ENCODE results near the gene MSX2. TPM values are rescaled to one million over a fixed set of nuclear protein-coding genes. Genes with fewer than 3 reads are reported as not detected.

MSX2 gene
- polyA plus RNA-seq, 1 of the 3 experiments (the other 2 are of a cell fraction): 5.8 TPM

- TF ChIP-seq SMC3 (IDR thresholded peaks at IDR 0.05; ENCODE audit: low read depth, low read length): no peak
Measured at GRCh38 chr5:174727794-174728680, 3.7 kb downstream of the MSX2 start (continued).

- H4K20me1 ChIP-seq (ENCODE audit: insufficient read depth): no peaks in the 10 kb centered on the region
- WGBS (ENCODE audit: low lambda C conversion rate): 92% methylated on average over 18 of the region's 18 CpGs
- no peaks in the 10 kb centered on the region for H3K9me3 ChIP-seq
- H3K4me3 ChIP-seq (ENCODE audit: low read depth in 2 of 2, low read length in 1 of 2): no peak overlapping the region
- no peak for DNase-seq
- no peak overlapping the region for H3K27ac ChIP-seq (ENCODE audit: low read depth in 2 of 2, low read length in 1 of 2)
- ChIA-PET CTCF (interaction anchor here (4.8 kb wide), 1 partner anchor 309 kb away, joined by 38 read pairs; no protein-coding TSS in a partner anchor), POLR2A (no interaction called here)
- peaks cover 0 to 8% of the 10 kb centered on the region in 2 experiments for H3K36me3 ChIP-seq (replicated peaks in 1 of 2; ENCODE audit: control insufficient read depth in 1 of 2, insufficient read depth in 2 of 2, low read length in 1 of 2)
- no peak overlapping the region for H2AFZ ChIP-seq (ENCODE audit: low read depth)
- TF ChIP-seq EZH2phosphoT487 (IDR thresholded peaks at IDR 0.05; ENCODE audit: borderline replicate concordance, low read depth): no peak
- no peak for TF ChIP-seq USF1 (IDR thresholded peaks at IDR 0.05; ENCODE audit: borderline replicate concordance, low read depth)
- H3K9me2 ChIP-seq: no peaks in the 10 kb centered on the region
- peaks cover 3% of the 10 kb centered on the region; the same call in 1 of the 2 replicates for H3K79me2 ChIP-seq (ENCODE audit: insufficient read depth)
- no peaks in the 10 kb centered on the region for H3K27me3 ChIP-seq (ENCODE audit: insufficient read depth)
- no peak overlapping the region for H3K9ac ChIP-seq
- no peak overlapping the region for H3K4me2 ChIP-seq
- no peaks in the 10 kb centered on the region for H3F3A ChIP-seq (replicated peaks; ENCODE audit: insufficient read depth)
- H3K4me1 ChIP-seq (ENCODE audit: control insufficient read depth in 1 of 2, insufficient read depth in 2 of 2, low read depth in 1 of 2, low read length in 1 of 2): peaks cover 0 to 16% of the 10 kb centered on the region in 2 experiments; a peak in 2 of 4 replicates
Measured at GRCh38 chr5:174729075-174729680, 4.8 kb downstream of the MSX2 start.

GRCh38 chr5:174731214-174732035 lies 7.0 kb downstream of the MSX2 start:
- H3K4me2 ChIP-seq: no peak overlapping the region
- H3K4me3 ChIP-seq (ENCODE audit: low read depth in 2 of 2, low read length in 1 of 2): no peak overlapping the region
- peaks cover 4% of the 10 kb centered on the region for H3K27me3 ChIP-seq (ENCODE audit: insufficient read depth)
- peaks cover 0 to 8% of the 10 kb centered on the region in 2 experiments for H3K36me3 ChIP-seq (replicated peaks in 1 of 2; ENCODE audit: control insufficient read depth in 1 of 2, insufficient read depth in 2 of 2, low read length in 1 of 2)
- H3F3A ChIP-seq (replicated peaks; ENCODE audit: insufficient read depth): no peaks in the 10 kb centered on the region
- H3K27ac ChIP-seq (ENCODE audit: low read depth in 2 of 2, low read length in 1 of 2): no peak overlapping the region
- no peak overlapping the region for H3K9ac ChIP-seq
- DNase-seq: no peak
- peaks cover 3 to 17% of the 10 kb centered on the region in 2 experiments; a peak in 2 of 4 replicates for H3K4me1 ChIP-seq (ENCODE audit: control insufficient read depth in 1 of 2, insufficient read depth in 2 of 2, low read depth in 1 of 2, low read length in 1 of 2)
- H3K9me3 ChIP-seq: no peaks in the 10 kb centered on the region
- ChIA-PET CTCF (interaction anchor here (0.7 to 3.1 kb wide), 5 partner anchors 44 to 414 kb away, joined by 3 to 22 read pairs (median 5); no protein-coding TSS in a partner anchor), POLR2A (no interaction called here)
- no peaks in the 10 kb centered on the region for H4K20me1 ChIP-seq (ENCODE audit: insufficient read depth)
- no peak overlapping the region for H2AFZ ChIP-seq (ENCODE audit: low read depth)
- 95% methylated on average over 41 of the region's 45 CpGs for WGBS (ENCODE audit: low lambda C conversion rate)
- no peaks in the 10 kb centered on the region for H3K9me2 ChIP-seq
- H3K79me2 ChIP-seq (ENCODE audit: insufficient read depth): no peaks in the 10 kb centered on the region; the same call in 1 of the 2 replicates
- no peak for TF ChIP-seq RCOR1 (IDR thresholded peaks at IDR 0.05; ENCODE audit: low read length)
- TF ChIP-seq GATA2 (CRISPR knock-in tag; IDR thresholded peaks at IDR 0.05): no peak
- no peak for TF ChIP-seq USF1 (IDR thresholded peaks at IDR 0.05; ENCODE audit: borderline replicate concordance, low read depth)
- no peak for TF ChIP-seq USF2 (IDR thresholded peaks at IDR 0.05; ENCODE audit: borderline replicate concordance, low read depth, low read length)
- TF ChIP-seq CTCF (IDR thresholded peaks at IDR 0.05): no peak
- TF ChIP-seq TCF12 (IDR thresholded peaks at IDR 0.05): no peak
- TF ChIP-seq PBX3 (IDR thresholded peaks at IDR 0.05): no peak
- no peak for TF ChIP-seq JUND (IDR thresholded peaks at IDR 0.05)
- TF ChIP-seq RFX5 (IDR thresholded peaks at IDR 0.05; ENCODE audit: low read length): no peak
- no peak for TF ChIP-seq FOXJ3 (CRISPR knock-in tag; IDR thresholded peaks at IDR 0.05)

All from SK-N-SH (cell line).